ENCODE results near the gene HTR3C.

GRCh38 chr3:184075901-184076300 lies 23.1 kb downstream of the HTR3C start:
- TF ChIP-seq EZH2 (IDR thresholded peaks at IDR 0.05; ENCODE audit: borderline replicate concordance, low read length) (no peak), CTCF (IDR thresholded peaks at IDR 0.05; ENCODE audit: low read length) (no peak)

All from OCI-LY1 (cell line).